Measurements from ENCODE around the gene GLIS1. TPM values are rescaled to one million over a fixed set of nuclear protein-coding genes. Genes with fewer than 3 reads are reported as not detected.

GLIS1 gene
- total and polyA plus RNA-seq, 9 donors: 0.12 to 2.9 (median 0.48) TPM; not detected in 1

DNA sequence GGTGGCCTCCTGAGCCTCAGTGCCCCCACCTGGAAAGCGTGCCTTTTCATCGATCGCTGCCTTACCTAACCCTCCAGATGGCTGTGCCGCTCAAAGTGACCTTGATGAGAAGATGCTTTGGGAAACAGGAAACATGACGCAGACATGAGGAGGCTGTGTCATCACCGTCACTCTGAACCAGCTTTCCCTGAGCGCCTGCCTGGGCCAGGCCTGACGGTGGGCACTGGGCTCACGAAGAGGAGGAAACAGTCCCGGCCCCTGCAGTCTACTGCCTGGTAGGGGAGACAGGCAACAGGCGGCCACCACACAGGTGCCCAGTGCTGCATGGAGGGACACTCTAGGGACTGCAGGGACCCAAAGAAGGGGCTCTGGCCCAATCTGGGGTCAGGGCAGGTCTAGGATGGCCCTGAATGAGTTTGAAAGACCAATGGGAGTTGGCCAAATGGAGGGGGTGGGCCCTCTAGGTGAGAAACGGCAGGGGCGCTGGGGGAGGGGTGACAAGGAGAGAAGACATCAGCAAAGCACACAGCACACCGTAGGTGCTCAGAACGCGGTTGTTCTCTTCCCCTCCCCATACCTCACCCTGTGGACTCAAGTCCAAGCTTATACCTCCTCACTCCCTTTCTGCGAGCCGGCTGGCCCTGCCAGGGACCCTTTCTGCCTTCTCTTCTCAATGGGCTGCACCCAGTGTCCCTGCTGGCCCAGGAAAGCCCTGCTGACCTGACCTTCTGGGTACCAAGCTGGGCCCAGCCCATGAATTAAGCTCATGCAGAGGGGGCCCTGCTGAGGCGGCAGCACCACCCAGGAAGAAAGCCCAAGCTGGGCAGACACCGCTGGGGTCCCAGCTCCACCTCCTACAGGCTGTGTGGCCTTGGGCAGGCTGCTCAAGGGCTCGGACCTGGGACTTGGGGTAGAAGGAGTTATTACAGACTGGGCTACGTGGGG, 44.9 kb downstream of the GLIS1 start:
- Histone ChIP-seq H3K27me3 (no peaks in the 10 kb centered on the region), H3K4me1 (ENCODE audit: insufficient read depth) (no peaks in the 10 kb centered on the region), H3K4me3 (no peak overlapping the region), H3K9me3 (no peaks in the 10 kb centered on the region), H3K36me3 (no peaks in the 10 kb centered on the region), H3K27ac (no peak overlapping the region)
- WGBS, 3 donors: 75 to 83% (median 79%) methylated on average over 22 of the region's 22 CpGs
- TF ChIP-seq CTCF (IDR thresholded peaks at IDR 0.05): no peak
- no peak for TF ChIP-seq POLR2A (IDR thresholded peaks at IDR 0.05)
- intact Hi-C loops (cut with DNase I): no loop called here
- DNase-seq: no peak

GRCh38 chr1:53693339-53693738, 45.6 kb downstream of the GLIS1 start:
- 55 to 66% (median 57%) methylated on average over 8 of the region's 8 CpGs for WGBS, 3 donors
- TF ChIP-seq POLR2A (IDR thresholded peaks at IDR 0.05) (no peak), CTCF (IDR thresholded peaks at IDR 0.05) (no peak), EP300 (IDR thresholded peaks at IDR 0.05) (no peak)

GRCh38 chr1:53691326-53691725, 47.6 kb downstream of the GLIS1 start:
- H3K36me3 ChIP-seq: no peaks in the 10 kb centered on the region
- intact Hi-C loops (cut with DNase I): no loop called here
- 85 to 92% (median 91%) methylated on average over 7 of the region's 7 CpGs for WGBS, 3 donors

More at GRCh38 chr1:53693339-53693738, 45.6 kb downstream of the GLIS1 start:
- no peaks in the 10 kb centered on the region for H3K9me3 ChIP-seq
- no peaks in the 10 kb centered on the region for H3K27me3 ChIP-seq
- H3K4me3 ChIP-seq: no peak overlapping the region
- no peak overlapping the region for H3K27ac ChIP-seq
- no peak for DNase-seq
- no peaks in the 10 kb centered on the region for H3K4me1 ChIP-seq (ENCODE audit: insufficient read depth)
- no peaks in the 10 kb centered on the region for H3K36me3 ChIP-seq
- intact Hi-C loops (cut with DNase I): no loop called here

DNA sequence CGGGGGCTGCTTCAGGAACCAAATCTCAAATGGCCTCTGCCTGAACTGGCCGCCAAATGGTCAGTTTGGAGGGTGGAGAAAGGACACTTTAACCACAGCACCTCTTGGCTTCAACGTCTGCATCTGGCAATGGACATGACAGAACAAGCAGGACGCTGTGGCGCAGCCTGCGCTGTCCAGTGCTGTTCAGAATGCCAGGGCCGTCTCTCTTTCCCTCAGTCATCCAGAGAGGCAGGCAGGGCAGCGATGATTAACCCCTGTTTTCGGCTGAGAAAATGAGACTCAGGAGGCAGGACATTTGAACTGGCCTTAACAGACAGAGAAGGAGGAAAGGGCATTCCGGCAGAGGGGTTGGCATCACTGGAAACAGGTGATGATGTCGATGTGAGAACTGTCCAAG, 48.6 kb downstream of the GLIS1 start:
- DNase-seq: no peak
- Histone ChIP-seq H3K27ac (no peak overlapping the region), H3K4me1 (ENCODE audit: insufficient read depth) (no peaks in the 10 kb centered on the region), H3K27me3 (no peaks in the 10 kb centered on the region), H3K36me3 (no peaks in the 10 kb centered on the region), H3K9me3 (no peaks in the 10 kb centered on the region), H3K4me3 (no peak overlapping the region)
- intact Hi-C loops (cut with DNase I): no loop called here
- TF ChIP-seq CTCF (IDR thresholded peaks at IDR 0.05) (no peak), EP300 (IDR thresholded peaks at IDR 0.05) (no peak), POLR2A (IDR thresholded peaks at IDR 0.05) (no peak)
- WGBS, 3 donors: 78 to 85% (median 83%) methylated on average over 11 of the region's 11 CpGs

More at GRCh38 chr1:53691326-53691725, 47.6 kb downstream of the GLIS1 start:
- Histone ChIP-seq H3K4me3 (no peak overlapping the region), H3K4me1 (ENCODE audit: insufficient read depth) (no peaks in the 10 kb centered on the region), H3K27me3 (no peaks in the 10 kb centered on the region), H3K9me3 (no peaks in the 10 kb centered on the region), H3K27ac (no peak overlapping the region)
- no peak for DNase-seq
- no peak for TF ChIP-seq CTCF (IDR thresholded peaks at IDR 0.05)
- TF ChIP-seq EP300 (IDR thresholded peaks at IDR 0.05): no peak
- TF ChIP-seq POLR2A (IDR thresholded peaks at IDR 0.05): no peak

All from ovary (tissue), 9 donors.